K562 (cell line): ENCODE data around the gene PBRM1.

Experiments
- CBX3 ChIP-seq, 2 experiments: IDR thresholded peaks; 1 replicate in 1 of 2; 2 replicates in 1 of 2; pipeline ENCODE4 v1.6.1; 2012; ENCODE audit warnings: inconsistent platforms in 2 of 2, low read length in 2 of 2, borderline replicate concordance in 1 of 2, control low read depth in 1 of 2
- ELF4 ChIP-seq: fragments of 450-650 bp; formaldehyde crosslinking; IDR thresholded peaks from 2 replicates; pipeline ENCODE4 v1.4.0; 2022; ENCODE audit warnings: missing genetic modification characterization
- POLR2A ChIP-seq: fragments of 450-650 bp; conservative IDR thresholded peaks from 2 replicates; pipeline ENCODE4 v1.6.1; 2016
- RNF2 ChIP-seq: sonication (generic); IDR thresholded peaks from 2 replicates; pipeline ENCODE4 v1.6.1; 2016
- TEAD4 ChIP-seq, 2 experiments: sonication (generic) in 1 of 2; formaldehyde crosslinking in 1 of 2; IDR thresholded peaks; 2 replicates each; pipeline versions ENCODE4 v1.6.1 to v1.8.0; 2012 to 2022; ENCODE audit warnings: borderline replicate concordance in 1 of 2, inconsistent platforms in 1 of 2, low read length in 1 of 2, mild to moderate bottlenecking in 1 of 2, missing genetic modification reagents in 1 of 2
- ZNF780A ChIP-seq: fragments of 250-450 bp; sonication (Bioruptor Pico); IDR thresholded peaks from 2 replicates; pipeline ENCODE4 v1.5.0; 2021; ENCODE audit warnings: mild to moderate bottlenecking
- TF ChIP-seq, protein P1 (sequence below): fragments of 250-450 bp; sonication (Bioruptor Pico); IDR thresholded peaks from 2 replicates; pipeline ENCODE4 v1.5.1; 2021; ENCODE audit warnings: mild to moderate bottlenecking

DNA sequence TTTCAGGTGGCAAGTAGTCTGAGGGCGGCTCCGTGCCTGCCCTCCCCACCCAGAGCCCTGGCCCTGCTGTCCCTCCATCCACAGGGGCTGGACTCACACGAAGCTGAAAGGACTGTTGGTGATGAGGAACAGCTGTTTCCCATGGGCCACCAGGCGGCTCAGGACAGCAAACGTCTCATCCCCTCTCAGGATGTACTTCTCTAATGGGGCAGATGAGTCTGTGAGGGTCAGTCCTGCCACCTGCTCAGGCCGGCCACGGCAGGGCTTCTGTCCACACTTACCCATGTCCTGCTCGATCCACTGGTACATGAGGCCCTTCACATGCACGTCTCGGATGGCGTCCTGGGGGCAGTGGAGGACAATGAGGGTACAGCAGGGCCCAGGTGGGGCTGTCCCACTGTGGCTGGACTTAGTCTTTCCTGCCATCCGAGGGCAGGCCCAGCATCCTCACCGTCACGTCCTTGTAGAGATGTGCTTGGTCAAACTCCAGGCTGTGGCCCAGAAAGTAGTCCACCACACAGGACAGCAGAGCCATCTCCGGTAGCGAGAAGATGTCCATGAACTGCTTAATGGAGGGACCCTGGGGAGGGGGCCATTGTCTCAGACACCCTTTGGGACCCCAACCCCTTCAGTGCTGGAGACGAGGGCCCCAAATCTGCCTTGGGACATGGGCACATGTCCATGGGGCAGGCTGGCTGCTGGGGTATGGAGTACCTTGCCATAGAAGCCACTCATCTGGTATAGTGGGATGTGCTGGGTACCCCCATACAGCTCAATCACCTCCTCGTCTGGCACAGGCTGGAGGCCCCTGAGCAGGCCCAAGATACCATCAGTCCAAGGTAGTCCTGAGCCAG lies 157.8 kb downstream of the PBRM1 start:
- no peak for TF ChIP-seq TEAD4 (IDR thresholded peaks at IDR 0.05; ENCODE audit: low read length)
- TF ChIP-seq TEAD4 (CRISPR knock-in tag; IDR thresholded peaks at IDR 0.05; ENCODE audit: borderline replicate concordance): no peak
- TF ChIP-seq RNF2: no peak
- no peak for TF ChIP-seq ZNF780A (CRISPR knock-in tag)
- TF ChIP-seq CBX3 (IDR thresholded peaks at IDR 0.05; ENCODE audit: borderline replicate concordance in 1 of 2, low read length in 2 of 2): no peak
- TF ChIP-seq, protein P1, sequence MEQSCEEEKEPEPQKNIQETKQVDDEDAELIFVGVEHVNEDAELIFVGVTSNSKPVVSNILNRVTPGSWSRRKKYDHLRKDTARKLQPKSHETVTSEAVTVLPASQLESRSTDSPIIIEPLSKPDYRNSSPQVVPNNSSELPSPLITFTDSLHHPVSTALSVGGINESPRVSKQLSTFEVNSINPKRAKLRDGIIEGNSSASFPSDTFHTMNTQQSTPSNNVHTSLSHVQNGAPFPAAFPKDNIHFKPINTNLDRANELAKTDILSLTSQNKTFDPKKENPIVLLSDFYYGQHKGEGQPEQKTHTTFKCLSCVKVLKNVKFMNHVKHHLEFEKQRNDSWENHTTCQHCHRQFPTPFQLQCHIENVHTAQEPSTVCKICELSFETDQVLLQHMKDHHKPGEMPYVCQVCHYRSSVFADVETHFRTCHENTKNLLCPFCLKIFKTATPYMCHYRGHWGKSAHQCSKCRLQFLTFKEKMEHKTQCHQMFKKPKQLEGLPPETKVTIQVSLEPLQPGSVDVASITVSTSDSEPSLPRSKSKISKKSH (CRISPR knock-in tag): no peak
- no peak for TF ChIP-seq ELF4 (CRISPR knock-in tag)
- TF ChIP-seq POLR2A: no peak
